K562 (cell line): Measurements from ENCODE around the gene ZNF724. TPM values are rescaled to one million over a fixed set of nuclear protein-coding genes. Genes with fewer than 3 reads are reported as not detected.

Experiments used
- CEBPB ChIP-seq: fragments of 450-650 bp; IDR thresholded peaks from 2 replicates; pipeline ENCODE4 v1.6.1; 2016; ENCODE audit warnings: missing genetic modification characterization, missing compliant biosample characterization
- DPF2 ChIP-seq: fragments of 450-650 bp; IDR thresholded peaks from 2 replicates; pipeline ENCODE4 v1.6.1; 2016
- NRF1 ChIP-seq, 2 experiments: fragments of 450-650 bp; IDR thresholded peaks in 1 of 2; conservative IDR thresholded peaks in 1 of 2; 2 replicates each; pipeline ENCODE4 v1.6.1; 2014; ENCODE audit warnings: mild to moderate bottlenecking in 2 of 2
- SAFB2 ChIP-seq: fragments of 200-400 bp; formaldehyde crosslinking; IDR thresholded peaks from 2 replicates; pipeline ENCODE4 v1.6.1; 2018; ENCODE audit warnings: borderline replicate concordance, low read length, low read depth, moderate library complexity; ENCODE audit not compliant: severe bottlenecking
- TAF15 ChIP-seq: fragments of 200-400 bp; formaldehyde crosslinking; IDR thresholded peaks from 2 replicates; pipeline ENCODE4 v1.6.1; 2017; ENCODE audit warnings: mild to moderate bottlenecking, low read depth, low read length, moderate library complexity
- ZNF217 ChIP-seq: sonication (generic); formaldehyde crosslinking; IDR thresholded peaks from 2 replicates; pipeline ENCODE4 v1.8.0; 2022; ENCODE audit warnings: mild to moderate bottlenecking, missing genetic modification reagents
- polyA plus RNA-seq, 8 experiments: library from polyadenylated mRNA; depleted of rRNA in 4 of 8; stranded (reverse) in 5 of 8; unstranded in 3 of 8; fragments of >200 nt; fragmentation: Nextera tagmentation in 2 of 8; fragmentation: Illumina TruSeq in 1 of 8; extraction: Ambion mirVana in 2 of 8; extraction: Trizol in 1 of 8; gene quantifications; 2 replicates each; pipeline versions ENCODE4 v1.2.1 to v1.2.3, GENCODE V29; 2011 to 2014; ENCODE audit warnings: inconsistent platforms in 1 of 8, missing spikeins in 1 of 8
- total RNA-seq, 7 experiments: library from RNA; depleted of rRNA in 6 of 7; stranded (reverse); fragments of >200 nt in 6 of 7; fragmentation: Illumina TruSeq in 2 of 7; extraction: Trizol in 2 of 7; gene quantifications; 2 replicates each; pipeline versions ENCODE4 v1.2.1 to v1.2.3, GENCODE V29; 2011 to 2021; ENCODE audit warnings: low replicate concordance in 1 of 7
- TF ChIP-seq, protein P1 (sequence below): sonication (generic); formaldehyde crosslinking; IDR thresholded peaks from 2 replicates; pipeline ENCODE4 v1.8.0; 2023; ENCODE audit warnings: mild to moderate bottlenecking, missing genetic modification reagents
- TF ChIP-seq, protein P2 (sequence below): fragments of 150-350 bp; IDR thresholded peaks from 2 replicates; pipeline ENCODE4 v1.6.1; 2014; ENCODE audit warnings: low read depth, mild to moderate bottlenecking, low read length, borderline replicate concordance

Gene ZNF724
- total and polyA plus RNA-seq, 9 of the 15 experiments (the other 6 are each of a cell fraction or from before 2014, with no cell fraction given), result 0.18 to 4.2 (median 1.8) TPM

- TF ChIP-seq, protein P1, sequence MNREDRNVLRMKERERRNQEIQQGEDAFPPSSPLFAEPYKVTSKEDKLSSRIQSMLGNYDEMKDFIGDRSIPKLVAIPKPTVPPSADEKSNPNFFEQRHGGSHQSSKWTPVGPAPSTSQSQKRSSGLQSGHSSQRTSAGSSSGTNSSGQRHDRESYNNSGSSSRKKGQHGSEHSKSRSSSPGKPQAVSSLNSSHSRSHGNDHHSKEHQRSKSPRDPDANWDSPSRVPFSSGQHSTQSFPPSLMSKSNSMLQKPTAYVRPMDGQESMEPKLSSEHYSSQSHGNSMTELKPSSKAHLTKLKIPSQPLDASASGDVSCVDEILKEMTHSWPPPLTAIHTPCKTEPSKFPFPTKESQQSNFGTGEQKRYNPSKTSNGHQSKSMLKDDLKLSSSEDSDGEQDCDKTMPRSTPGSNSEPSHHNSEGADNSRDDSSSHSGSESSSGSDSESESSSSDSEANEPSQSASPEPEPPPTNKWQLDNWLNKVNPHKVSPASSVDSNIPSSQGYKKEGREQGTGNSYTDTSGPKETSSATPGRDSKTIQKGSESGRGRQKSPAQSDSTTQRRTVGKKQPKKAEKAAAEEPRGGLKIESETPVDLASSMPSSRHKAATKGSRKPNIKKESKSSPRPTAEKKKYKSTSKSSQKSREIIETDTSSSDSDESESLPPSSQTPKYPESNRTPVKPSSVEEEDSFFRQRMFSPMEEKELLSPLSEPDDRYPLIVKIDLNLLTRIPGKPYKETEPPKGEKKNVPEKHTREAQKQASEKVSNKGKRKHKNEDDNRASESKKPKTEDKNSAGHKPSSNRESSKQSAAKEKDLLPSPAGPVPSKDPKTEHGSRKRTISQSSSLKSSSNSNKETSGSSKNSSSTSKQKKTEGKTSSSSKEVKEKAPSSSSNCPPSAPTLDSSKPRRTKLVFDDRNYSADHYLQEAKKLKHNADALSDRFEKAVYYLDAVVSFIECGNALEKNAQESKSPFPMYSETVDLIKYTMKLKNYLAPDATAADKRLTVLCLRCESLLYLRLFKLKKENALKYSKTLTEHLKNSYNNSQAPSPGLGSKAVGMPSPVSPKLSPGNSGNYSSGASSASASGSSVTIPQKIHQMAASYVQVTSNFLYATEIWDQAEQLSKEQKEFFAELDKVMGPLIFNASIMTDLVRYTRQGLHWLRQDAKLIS (CRISPR knock-in tag), result no peak
- TF ChIP-seq NRF1 (conservative IDR thresholded peaks at IDR 0.05 in 1 of 2, IDR thresholded peaks at IDR 0.05 in 1 of 2) (no peak), CEBPB (no peak), TAF15 (no peak), ZNF217 (no peak), SAFB2 (no peak), DPF2 (no peak)
- TF ChIP-seq, protein P2, sequence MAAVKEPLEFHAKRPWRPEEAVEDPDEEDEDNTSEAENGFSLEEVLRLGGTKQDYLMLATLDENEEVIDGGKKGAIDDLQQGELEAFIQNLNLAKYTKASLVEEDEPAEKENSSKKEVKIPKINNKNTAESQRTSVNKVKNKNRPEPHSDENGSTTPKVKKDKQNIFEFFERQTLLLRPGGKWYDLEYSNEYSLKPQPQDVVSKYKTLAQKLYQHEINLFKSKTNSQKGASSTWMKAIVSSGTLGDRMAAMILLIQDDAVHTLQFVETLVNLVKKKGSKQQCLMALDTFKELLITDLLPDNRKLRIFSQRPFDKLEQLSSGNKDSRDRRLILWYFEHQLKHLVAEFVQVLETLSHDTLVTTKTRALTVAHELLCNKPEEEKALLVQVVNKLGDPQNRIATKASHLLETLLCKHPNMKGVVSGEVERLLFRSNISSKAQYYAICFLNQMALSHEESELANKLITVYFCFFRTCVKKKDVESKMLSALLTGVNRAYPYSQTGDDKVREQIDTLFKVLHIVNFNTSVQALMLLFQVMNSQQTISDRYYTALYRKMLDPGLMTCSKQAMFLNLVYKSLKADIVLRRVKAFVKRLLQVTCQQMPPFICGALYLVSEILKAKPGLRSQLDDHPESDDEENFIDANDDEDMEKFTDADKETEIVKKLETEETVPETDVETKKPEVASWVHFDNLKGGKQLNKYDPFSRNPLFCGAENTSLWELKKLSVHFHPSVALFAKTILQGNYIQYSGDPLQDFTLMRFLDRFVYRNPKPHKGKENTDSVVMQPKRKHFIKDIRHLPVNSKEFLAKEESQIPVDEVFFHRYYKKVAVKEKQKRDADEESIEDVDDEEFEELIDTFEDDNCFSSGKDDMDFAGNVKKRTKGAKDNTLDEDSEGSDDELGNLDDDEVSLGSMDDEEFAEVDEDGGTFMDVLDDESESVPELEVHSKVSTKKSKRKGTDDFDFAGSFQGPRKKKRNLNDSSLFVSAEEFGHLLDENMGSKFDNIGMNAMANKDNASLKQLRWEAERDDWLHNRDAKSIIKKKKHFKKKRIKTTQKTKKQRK, result no peak
Observed at GRCh38 chr19:23287620-23288019, 37.4 kb upstream of the ZNF724 start (continued).
